ENCODE data around the gene NTHL1. TPM values are rescaled to one million over a fixed set of nuclear protein-coding genes. Genes with fewer than 3 reads are reported as not detected.

The NTHL1 gene
- total and polyA plus RNA-seq, 2 of the 13 experiments (the other 11 are each of a cell fraction or from before 2014, with no cell fraction given), result 47.5 to 64.9 TPM

DNA sequence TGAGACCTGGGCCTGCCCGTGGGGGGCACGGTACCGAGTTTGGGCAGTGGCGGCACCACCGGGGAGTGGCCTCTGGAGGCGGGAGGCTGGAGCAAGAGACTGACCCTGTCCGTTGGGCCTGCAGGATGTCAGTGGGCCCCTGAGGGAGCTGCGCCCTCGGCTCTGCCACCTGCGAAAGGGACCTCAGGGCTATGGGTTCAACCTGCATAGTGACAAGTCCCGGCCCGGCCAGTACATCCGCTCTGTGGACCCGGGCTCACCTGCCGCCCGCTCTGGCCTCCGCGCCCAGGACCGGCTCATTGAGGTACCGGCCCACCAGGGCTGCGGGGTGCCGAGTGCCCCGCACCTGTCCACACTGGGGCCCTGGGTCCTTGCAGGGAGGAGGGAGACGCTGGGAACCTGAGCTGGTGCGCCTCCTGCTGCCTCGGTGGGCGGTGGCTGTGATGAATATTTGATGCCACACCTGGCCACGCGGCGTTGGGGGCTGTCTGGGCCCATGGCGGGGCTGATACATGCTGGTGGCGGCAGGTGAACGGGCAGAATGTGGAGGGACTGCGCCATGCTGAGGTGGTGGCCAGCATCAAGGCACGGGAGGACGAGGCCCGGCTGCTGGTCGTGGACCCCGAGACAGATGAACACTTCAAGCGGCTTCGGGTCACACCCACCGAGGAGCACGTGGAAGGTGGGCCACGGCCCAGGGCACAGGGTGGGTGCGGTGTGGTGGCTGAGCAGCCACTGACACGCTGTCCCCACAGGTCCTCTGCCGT, 11.3 kb downstream of the NTHL1 start (continued):
- no peak for TF ChIP-seq SIX4 (CRISPR knock-in tag; IDR thresholded peaks at IDR 0.05)
- no peak for TF ChIP-seq PRPF4 (IDR thresholded peaks at IDR 0.05; ENCODE audit: low read depth, low read length, poor library complexity, severe bottlenecking)
- no peak for TF ChIP-seq HNRNPH1 (optimal IDR thresholded peaks at IDR 0.05; ENCODE audit: low read depth, low read length)
- TF ChIP-seq, protein P1, sequence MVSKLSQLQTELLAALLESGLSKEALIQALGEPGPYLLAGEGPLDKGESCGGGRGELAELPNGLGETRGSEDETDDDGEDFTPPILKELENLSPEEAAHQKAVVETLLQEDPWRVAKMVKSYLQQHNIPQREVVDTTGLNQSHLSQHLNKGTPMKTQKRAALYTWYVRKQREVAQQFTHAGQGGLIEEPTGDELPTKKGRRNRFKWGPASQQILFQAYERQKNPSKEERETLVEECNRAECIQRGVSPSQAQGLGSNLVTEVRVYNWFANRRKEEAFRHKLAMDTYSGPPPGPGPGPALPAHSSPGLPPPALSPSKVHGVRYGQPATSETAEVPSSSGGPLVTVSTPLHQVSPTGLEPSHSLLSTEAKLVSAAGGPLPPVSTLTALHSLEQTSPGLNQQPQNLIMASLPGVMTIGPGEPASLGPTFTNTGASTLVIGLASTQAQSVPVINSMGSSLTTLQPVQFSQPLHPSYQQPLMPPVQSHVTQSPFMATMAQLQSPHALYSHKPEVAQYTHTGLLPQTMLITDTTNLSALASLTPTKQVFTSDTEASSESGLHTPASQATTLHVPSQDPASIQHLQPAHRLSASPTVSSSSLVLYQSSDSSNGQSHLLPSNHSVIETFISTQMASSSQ (IDR thresholded peaks at IDR 0.05; ENCODE audit: low read depth), result no peak
- TF ChIP-seq, protein P1 (CRISPR knock-in tag; IDR thresholded peaks at IDR 0.05; ENCODE audit: borderline replicate concordance), result no peak
- no peak for TF ChIP-seq ZNF841 (CRISPR knock-in tag; IDR thresholded peaks at IDR 0.05; ENCODE audit: borderline replicate concordance)
- TF ChIP-seq RXRA (CRISPR knock-in tag; IDR thresholded peaks at IDR 0.05), result no peak
- TF ChIP-seq, protein P2, sequence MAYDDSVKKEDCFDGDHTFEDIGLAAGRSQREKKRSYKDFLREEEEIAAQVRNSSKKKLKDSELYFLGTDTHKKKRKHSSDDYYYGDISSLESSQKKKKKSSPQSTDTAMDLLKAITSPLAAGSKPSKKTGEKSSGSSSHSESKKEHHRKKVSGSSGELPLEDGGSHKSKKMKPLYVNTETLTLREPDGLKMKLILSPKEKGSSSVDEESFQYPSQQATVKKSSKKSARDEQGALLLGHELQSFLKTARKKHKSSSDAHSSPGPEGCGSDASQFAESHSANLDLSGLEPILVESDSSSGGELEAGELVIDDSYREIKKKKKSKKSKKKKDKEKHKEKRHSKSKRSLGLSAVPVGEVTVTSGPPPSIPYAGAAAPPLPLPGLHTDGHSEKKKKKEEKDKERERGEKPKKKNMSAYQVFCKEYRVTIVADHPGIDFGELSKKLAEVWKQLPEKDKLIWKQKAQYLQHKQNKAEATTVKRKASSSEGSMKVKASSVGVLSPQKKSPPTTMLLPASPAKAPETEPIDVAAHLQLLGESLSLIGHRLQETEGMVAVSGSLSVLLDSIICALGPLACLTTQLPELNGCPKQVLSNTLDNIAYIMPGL (CRISPR knock-in tag; IDR thresholded peaks at IDR 0.05; ENCODE audit: borderline replicate concordance in 1 of 2, low read depth in 1 of 2), result no peak
- TF ChIP-seq, protein P3, sequence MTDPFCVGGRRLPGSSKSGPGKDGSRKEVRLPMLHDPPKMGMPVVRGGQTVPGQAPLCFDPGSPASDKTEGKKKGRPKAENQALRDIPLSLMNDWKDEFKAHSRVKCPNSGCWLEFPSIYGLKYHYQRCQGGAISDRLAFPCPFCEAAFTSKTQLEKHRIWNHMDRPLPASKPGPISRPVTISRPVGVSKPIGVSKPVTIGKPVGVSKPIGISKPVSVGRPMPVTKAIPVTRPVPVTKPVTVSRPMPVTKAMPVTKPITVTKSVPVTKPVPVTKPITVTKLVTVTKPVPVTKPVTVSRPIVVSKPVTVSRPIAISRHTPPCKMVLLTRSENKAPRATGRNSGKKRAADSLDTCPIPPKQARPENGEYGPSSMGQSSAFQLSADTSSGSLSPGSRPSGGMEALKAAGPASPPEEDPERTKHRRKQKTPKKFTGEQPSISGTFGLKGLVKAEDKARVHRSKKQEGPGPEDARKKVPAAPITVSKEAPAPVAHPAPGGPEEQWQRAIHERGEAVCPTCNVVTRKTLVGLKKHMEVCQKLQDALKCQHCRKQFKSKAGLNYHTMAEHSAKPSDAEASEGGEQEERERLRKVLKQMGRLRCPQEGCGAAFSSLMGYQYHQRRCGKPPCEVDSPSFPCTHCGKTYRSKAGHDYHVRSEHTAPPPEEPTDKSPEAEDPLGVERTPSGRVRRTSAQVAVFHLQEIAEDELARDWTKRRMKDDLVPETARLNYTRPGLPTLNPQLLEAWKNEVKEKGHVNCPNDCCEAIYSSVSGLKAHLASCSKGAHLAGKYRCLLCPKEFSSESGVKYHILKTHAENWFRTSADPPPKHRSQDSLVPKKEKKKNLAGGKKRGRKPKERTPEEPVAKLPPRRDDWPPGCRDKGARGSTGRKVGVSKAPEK (CRISPR knock-in tag; IDR thresholded peaks at IDR 0.05; ENCODE audit: borderline replicate concordance), result no peak
- no peak for TF ChIP-seq TBP (CRISPR knock-in tag; IDR thresholded peaks at IDR 0.05)
- TF ChIP-seq TARDBP (CRISPR knock-in tag; IDR thresholded peaks at IDR 0.05), result peak; percentile 56
- no peak for TF ChIP-seq ZNF121 (CRISPR knock-in tag; IDR thresholded peaks at IDR 0.05)
- no peak for TF ChIP-seq ZNF567 (CRISPR knock-in tag; IDR thresholded peaks at IDR 0.05; ENCODE audit: borderline replicate concordance)
- TF ChIP-seq, protein P4, sequence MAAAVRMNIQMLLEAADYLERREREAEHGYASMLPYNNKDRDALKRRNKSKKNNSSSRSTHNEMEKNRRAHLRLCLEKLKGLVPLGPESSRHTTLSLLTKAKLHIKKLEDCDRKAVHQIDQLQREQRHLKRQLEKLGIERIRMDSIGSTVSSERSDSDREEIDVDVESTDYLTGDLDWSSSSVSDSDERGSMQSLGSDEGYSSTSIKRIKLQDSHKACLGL (CRISPR knock-in tag; IDR thresholded peaks at IDR 0.05), result no peak
- TF ChIP-seq ZNF3 (CRISPR knock-in tag; IDR thresholded peaks at IDR 0.05), result no peak
- TF ChIP-seq ZNF432 (CRISPR knock-in tag; IDR thresholded peaks at IDR 0.05; ENCODE audit: borderline replicate concordance), result no peak
- TF ChIP-seq YY1 (IDR thresholded peaks at IDR 0.05; ENCODE audit: insufficient read depth, insufficient replicate concordance, low read depth, low read length), result no peak
- no peak for TF ChIP-seq ISL2 (CRISPR knock-in tag; IDR thresholded peaks at IDR 0.05)
- no peak for TF ChIP-seq ZFYVE20 (CRISPR knock-in tag; IDR thresholded peaks at IDR 0.05; ENCODE audit: borderline replicate concordance, low read depth)
- no peak for TF ChIP-seq RFX1 (IDR thresholded peaks at IDR 0.05)
- TF ChIP-seq ZNF629 (CRISPR knock-in tag; conservative IDR thresholded peaks at IDR 0.05), result no peak
